Right lobe of liver (tissue), 4 donors: ENCODE results near the gene PPIL4.
"Not testable (repeated sequence)": the region's sequence is repeated elsewhere in the genome, so short reads cannot be mapped to it uniquely, and the experiment has no call there.

Source experiments
- CTCF ChIP-seq, 4 donors: fragments of 200-600 bp in 3 of 4; fragments of 450-650 bp in 1 of 4; IDR thresholded peaks; one replicate each; pipeline versions ENCODE4 v1.5.1 to v1.8.0; 2016 to 2022; ENCODE audit warnings: antibody characterized with exemption in 4 of 4, mild to moderate bottlenecking in 2 of 4
- POLR2A ChIP-seq: fragments of 450-650 bp; IDR thresholded peaks from one replicate; pipeline ENCODE4 v1.6.1; 2017; ENCODE audit warnings: antibody characterized with exemption, mild to moderate bottlenecking
- donor health status: DM: no; HTN: no; CAD: no.
- donor health status: DM: no; HTN: no; CAD: no.
- donor health status: DM: no; HTN: yes; CAD: no.

- TF ChIP-seq POLR2A; CTCF (IDR thresholded peaks at IDR 0.05): not testable (repeated sequence)
These were observed 85.6 kb downstream of the PPIL4 start for GRCh38 chr6:149460249-149460648.
